Measurements from ENCODE around the gene INSYN2B.
A peak's percentile ranks its signal among the peaks of the same experiment; 100 is the strongest.

INSYN2B gene

DNA sequence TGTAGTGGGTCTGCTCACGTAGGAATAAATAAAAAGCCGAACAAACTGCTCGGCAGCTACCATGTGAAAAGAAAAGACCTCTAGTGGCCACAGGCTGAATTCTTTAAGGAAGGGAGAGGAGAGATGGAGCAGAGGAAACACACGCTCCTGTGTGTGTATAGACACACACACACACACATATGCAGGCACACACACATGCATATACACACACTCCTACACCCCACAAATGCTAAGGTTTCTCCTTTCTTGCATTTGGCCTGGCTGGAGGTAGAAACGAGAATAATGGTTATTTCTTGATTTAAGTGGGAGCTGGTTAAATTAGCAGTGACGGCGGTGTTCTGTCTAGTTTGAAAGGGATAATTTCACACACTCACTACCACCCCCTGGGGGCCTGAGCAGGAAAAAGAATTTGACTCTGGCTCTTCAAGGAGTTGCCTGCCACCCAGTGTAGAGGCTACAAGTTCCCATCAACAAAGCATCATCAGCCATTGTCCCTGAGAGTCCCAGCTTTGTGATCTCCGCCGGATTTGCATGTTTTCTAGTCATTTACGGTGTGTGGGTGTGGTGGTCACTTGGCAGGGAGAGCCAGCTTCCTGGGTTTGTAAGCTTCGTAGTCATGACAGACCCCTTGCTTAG is at the start of gene INSYN2B:
INSYN2B (minus strand) TSS at position 78 of the 636 bp plus-strand sequence. CDS start 96,597 bp downstream, outside the sequence.
- DNase-seq: peak; percentile 88

GRCh38 chr5:170028124-170028523 is 47.8 kb upstream of the INSYN2B start:
- DNase-seq: no peak

DNA sequence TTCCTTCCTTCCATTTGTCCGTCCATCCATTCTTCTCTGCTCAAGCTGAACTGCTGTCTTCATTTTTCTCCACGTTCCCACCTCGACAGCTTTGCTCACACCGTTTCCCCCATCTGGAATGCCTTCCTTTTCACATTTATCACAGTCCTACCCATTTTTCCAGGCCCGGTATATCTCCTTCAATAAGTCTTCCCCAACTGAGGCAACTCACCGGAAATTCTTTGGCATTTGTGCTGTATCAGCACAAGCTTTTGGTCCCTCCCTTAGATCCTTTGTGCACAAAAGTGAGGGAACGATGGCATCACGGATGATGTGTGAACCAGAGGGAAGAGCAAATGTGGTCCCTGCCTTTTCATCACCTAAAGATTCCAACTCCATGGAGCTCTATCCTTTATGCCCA is 45.6 kb upstream of the INSYN2B start:
- no peak for DNase-seq

DNA sequence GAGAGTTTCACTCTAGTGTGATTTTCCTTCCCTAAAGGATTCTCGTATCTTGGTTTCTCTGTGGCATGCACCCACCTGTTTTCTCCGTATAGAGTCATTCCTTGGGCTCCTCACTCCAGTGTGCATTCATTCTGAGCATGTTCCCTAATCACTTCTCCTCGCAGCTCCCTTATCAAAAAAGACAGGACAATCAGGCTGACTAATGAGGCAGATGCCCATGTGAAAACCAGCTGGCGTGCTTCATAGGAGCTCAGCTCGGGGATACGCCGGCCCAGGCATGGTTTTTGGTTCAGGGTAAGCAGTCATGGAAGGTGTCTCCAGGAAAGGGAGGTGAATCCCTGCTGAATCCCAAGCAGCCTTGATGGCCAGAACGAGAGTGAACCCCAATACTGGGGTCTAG is 41.2 kb upstream of the INSYN2B start:
- no peak for DNase-seq

DNA sequence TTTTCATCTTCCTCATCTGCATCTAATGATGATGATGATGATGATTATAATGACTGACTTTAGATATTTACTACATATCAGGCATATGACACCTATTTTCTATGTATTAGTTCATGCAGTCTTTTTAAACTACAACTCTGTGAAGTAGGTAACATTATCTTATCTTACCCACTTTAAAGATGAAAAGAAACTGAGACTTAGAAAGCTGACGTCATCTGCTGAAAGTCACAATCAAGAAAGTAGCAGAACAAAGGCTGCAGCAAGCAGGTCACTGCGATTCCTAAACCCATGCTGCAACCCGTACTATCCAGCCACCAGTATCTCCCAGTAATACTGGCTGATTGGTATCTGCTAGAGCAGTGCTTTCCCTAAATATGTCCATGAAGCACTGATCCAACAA is 40.1 kb upstream of the INSYN2B start:
- DNase-seq: no peak

- DNase-seq: no peak
These were observed 32.3 kb upstream of the INSYN2B start for GRCh38 chr5:170012622-170013021.

GRCh38 chr5:170011751-170012150 is 31.5 kb upstream of the INSYN2B start:
- DNase-seq: no peak

- DNase-seq: no peak
These were observed 30.3 kb upstream of the INSYN2B start for GRCh38 chr5:170010595-170010994.

GRCh38 chr5:170008376-170008775 is 28.1 kb upstream of the INSYN2B start:
- DNase-seq: no peak

DNA sequence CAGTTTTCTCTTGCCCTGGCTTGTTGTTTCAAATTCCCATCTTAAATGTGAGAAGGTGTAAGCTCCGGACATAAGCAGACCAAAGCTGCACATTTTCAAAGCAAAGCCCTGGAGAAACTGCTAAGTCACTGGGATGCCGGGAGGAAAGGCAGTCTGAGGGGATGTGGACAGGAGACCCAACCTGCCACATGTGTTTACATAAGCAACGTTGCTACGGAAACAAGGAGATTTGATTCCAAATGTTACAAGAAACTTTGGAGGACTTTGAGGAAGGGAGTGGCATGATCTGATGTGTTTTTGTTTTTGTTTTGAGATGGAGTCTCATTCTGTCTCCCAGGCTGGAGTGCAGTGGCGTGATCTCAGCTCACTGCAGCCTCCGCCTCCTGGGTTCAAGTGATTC is 25.7 kb upstream of the INSYN2B start:
- DNase-seq: no peak

- no peak for DNase-seq
These were observed 19.9 kb upstream of the INSYN2B start for GRCh38 chr5:170000155-170000554.

GRCh38 chr5:169999621-170000020 is 19.3 kb upstream of the INSYN2B start:
- DNase-seq: no peak

DNA sequence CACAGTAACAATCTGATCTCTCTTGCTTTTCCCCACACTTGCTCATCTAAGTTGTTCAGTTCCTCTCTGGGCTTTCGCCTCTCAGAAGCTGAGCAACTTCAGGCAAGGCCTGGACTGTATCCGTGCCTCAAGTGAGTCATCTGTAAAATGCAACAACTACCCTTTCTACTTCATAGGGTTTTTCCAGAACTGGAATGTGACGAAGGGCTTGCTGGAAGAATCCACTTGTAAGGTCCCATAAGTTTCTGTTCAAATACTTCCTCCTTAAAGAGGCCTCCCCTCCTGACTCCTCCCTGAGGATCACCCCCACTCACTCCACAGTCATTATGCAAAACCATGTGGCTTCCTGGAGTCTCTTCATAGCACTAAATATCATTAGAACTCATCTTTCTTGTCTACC is 17.5 kb upstream of the INSYN2B start:
- no peak for DNase-seq

- DNase-seq: no peak
These were observed 13.1 kb upstream of the INSYN2B start for GRCh38 chr5:169993485-169993790.

- no peak for DNase-seq
These were observed 12.6 kb upstream of the INSYN2B start for GRCh38 chr5:169992789-169993484.

DNA sequence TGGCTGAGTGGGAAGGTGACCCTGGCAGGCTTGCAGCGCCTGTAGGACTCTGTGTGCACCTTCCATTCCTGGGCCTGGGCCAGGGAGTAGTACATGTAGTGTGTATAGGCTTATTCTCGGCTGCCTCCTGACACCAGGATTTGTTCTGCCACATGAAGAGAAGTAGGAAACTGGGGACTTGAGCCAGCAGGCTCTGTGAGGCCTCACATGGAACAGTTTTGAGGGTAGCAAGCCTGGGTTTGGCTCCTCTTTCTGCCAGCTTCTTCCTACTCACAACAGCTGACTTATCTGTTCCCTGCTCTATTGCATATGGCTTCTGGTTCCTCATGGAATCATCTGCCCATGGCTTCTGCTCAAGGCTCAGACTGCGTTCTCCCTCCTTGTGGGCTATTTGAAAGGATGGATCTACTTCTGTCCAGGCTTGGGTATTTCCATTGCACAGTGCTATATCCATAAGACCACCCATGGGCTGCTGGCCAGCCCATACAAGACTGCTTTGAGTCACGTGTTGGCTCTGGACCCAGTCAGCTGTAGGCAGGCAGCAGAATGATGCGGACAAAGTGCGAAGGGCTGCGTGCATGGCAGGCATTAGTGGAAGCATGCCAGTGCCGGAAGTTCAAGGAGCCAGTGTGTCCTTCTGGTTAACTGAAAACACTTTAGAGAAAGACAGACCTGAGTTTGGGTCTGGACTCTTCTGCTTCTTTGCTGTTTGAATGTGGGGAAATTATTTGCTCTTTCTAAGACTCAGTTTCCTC is 11.0 kb upstream of the INSYN2B start:
- no peak for DNase-seq

DNA sequence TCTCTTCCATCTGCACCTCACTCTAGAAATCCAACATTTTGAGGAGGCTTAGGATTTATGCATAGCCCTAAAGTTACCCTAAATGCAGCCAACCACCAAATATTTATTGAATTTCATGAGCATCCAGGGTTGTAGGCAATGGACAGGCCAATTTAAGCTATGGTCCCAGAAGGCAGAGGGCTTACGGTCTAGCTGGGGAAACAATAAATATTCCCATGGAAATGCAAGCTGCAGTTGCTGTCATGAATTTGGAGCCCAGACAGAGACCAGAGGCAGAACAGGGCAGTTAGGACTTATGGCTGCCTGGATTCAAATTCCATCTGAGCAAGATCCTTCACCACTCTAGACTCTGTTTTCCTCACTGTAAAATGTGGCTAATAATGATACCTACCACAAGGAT is 9.1 kb upstream of the INSYN2B start:
- DNase-seq: no peak

DNA sequence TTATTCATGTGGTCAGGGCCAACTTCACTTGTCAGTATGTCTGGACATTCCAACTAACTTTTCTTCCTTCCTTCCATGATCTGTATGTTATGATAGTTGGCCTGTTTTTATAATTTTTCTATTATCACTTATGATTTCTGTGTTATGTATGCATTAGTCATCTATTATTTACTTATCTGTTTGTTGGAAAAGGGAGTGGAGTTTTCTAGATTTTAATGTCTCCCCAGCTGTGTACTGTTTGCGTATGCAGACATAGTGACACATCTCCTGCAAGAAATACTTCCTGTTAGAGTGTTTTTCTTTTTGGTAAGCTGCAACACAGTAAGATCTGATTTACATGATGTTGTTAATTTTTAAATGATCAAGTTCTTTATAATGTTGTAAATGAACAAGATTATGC is 8.7 kb upstream of the INSYN2B start:
- no peak for DNase-seq

GRCh38 chr5:169988206-169988605 is 7.9 kb upstream of the INSYN2B start:
- no peak for DNase-seq

DNA sequence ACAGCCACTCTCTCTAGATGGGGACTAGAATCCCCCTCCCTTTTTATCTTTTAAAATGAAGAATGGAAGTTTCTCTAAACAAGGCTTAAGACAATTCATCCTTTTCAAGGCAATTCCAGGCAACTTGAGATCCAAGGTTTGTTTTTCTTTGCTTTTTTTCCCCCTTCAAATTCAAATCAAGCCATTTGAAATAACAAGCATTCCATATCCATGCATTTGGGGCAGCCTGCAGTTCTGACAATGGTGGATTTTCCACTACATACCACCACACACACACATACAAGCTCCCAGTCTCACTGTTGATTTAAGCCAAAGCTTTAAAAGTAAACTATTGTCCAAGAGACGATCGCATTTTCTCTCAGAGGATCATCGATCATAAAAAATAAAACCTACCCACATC is 424 bp downstream of the INSYN2B start:
- DNase-seq: no peak

DNA sequence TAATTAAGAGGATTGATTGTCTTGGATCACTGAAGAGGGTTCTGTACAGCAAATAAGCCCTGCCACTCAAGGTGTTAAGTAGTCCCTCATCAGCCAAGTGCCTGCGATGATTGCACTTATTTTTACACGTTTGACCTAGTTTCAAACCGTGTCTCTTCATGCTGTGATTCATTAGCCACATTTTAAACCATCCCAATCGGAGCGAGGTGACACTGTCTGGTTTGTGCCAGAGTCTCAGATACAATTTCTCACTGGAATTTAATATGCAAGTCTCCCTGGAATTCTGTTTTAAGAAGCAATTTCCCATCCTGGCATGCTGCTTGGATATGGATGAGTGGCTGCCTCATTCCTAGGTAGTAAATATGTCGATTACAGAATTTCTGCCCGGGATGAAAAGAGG is 1.6 kb downstream of the INSYN2B start:
- peak; percentile 43 for DNase-seq

DNA sequence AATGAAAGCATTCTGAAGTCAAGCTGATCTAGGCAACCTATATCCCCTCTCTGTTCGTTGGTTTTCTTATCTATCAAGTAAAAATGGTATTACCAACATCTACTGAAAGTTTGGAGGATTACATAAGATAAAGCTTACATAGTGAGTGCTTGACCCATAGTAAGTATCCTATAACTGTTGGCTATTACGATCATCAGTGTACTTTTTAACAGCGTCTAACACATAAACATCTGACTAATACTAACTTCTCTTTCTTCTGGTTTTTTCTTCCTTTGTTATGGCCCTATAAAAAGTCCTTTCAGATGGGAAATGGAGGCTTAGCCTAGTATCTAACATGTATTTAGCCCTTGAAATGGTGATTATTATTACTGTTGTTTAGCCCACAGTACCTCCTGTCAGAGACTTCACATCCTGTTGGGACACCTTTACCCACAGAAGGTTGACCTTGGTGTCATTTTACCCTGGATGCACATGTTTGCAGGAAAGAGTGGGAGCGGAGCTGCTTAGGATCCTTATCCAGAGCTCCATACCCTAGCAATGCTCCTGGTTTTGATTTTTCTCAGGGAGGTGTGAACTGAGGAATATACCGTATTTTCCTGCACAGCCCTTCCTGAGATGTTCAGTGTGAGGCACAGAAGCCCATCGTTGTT is 6.0 kb downstream of the INSYN2B start:
- DNase-seq: no peak

DNA sequence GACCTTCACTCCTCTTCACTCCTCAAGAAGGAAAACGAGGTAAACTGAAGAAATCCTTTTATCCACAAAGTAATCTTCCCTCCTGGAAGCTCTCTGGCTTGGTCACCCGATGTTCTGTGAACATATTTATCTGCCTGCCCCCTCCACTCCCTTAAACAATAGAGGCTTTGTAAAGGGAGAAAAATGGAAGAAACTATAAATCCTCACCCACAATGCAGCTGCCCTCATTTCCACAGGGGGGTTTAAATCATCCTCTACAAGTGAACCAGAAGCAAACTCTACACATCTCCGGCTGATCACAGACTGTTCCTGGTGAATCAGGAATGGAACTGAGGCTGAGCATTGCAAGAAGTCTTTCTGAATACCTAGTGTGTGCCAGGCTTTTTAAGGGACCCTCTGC is 7.2 kb downstream of the INSYN2B start:
- DNase-seq: no peak

- DNase-seq: no peak
These were observed 8.5 kb downstream of the INSYN2B start for GRCh38 chr5:169971780-169972179.
